ENCODE results near the gene PLXDC1.

Gene PLXDC1

GRCh38 chr17:39082482-39082881 lies 69.0 kb downstream of the PLXDC1 start:
- Histone ChIP-seq H3K4me1 (peaks cover 0 to 19% (median 4%) of the 10 kb centered on the region in 4 donors), H3K4me3 (no peak overlapping the region), H3K27me3 (no peaks in the 10 kb centered on the region), H3K9me3 (no peaks in the 10 kb centered on the region), H3K36me3 (no peaks in the 10 kb centered on the region), H3K27ac (no peak overlapping the region)
- TF ChIP-seq, protein P1, sequence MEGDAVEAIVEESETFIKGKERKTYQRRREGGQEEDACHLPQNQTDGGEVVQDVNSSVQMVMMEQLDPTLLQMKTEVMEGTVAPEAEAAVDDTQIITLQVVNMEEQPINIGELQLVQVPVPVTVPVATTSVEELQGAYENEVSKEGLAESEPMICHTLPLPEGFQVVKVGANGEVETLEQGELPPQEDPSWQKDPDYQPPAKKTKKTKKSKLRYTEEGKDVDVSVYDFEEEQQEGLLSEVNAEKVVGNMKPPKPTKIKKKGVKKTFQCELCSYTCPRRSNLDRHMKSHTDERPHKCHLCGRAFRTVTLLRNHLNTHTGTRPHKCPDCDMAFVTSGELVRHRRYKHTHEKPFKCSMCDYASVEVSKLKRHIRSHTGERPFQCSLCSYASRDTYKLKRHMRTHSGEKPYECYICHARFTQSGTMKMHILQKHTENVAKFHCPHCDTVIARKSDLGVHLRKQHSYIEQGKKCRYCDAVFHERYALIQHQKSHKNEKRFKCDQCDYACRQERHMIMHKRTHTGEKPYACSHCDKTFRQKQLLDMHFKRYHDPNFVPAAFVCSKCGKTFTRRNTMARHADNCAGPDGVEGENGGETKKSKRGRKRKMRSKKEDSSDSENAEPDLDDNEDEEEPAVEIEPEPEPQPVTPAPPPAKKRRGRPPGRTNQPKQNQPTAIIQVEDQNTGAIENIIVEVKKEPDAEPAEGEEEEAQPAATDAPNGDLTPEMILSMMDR (IDR thresholded peaks at IDR 0.05), result no peak
- intact Hi-C loops (cut with DNase I; ENCODE audit: low total_unique reads), result no loop called here
- no peak for DNase-seq

DNA sequence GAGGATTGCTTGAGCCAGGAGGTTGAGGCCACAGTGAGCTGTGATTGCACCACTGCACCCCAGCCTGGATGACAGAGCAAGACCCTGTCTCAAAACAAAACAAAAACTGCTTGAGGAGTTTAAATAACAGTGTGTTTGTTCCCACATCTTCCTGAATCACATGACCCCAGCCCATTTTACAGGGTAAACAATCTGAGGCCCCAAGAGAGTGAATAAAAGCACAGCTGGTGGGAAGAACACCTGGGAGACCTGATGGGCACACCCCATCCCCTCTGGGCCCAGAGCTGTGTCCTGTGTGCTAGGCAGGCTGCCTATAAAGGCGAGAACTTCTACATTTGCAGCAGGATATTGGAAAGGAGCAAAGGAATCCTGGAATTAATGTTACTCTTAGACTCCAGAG lies 69.6 kb downstream of the PLXDC1 start:
- no peaks in the 10 kb centered on the region for H3K9me3 ChIP-seq
- H3K4me1 ChIP-seq, result peaks cover 0 to 19% (median 4%) of the 10 kb centered on the region in 4 donors
- intact Hi-C loops (cut with DNase I; ENCODE audit: low total_unique reads), result no loop called here
- TF ChIP-seq, protein P1 (IDR thresholded peaks at IDR 0.05), result no peak
- no peaks in the 10 kb centered on the region for H3K27me3 ChIP-seq
- H3K36me3 ChIP-seq, result no peaks in the 10 kb centered on the region
- no peak for DNase-seq
- no peak overlapping the region for H3K27ac ChIP-seq
- H3K4me3 ChIP-seq, result no peak overlapping the region

DNA sequence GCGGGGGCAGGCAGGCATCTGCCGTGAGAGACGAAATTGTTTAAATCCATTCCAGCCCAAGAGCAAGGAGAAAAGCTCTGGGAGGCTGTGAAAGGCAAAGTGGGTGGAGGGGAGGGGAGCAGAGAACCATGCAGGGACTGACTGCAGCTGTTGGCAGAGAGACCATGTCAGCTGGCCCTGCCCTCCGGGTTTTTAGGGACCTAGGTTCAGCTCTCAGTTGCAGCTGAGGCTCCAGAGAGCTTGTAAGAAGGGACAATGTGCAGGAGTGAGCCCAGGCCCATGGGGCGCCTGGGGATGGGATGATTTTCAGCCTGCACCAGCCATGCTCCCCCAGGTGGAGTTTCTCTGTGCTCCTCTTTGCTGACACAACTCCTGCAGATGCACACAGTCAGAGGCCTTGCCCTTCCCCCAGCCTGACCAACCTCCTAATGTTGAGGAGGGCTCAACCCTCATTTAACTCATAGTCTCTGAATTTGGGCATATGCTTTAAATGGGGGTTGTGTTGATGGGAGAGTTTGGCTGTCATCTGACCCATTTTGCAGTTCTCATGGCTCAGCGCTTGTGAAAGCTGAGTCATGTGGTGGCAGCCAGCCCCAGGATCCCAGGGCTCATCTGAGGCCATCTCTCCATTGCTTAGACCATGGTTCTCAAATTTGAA lies 70.9 kb downstream of the PLXDC1 start:
- intact Hi-C loops (cut with DNase I; ENCODE audit: low total_unique reads), result no loop called here
- Histone ChIP-seq H3K27me3 (no peaks in the 10 kb centered on the region), H3K9me3 (no peaks in the 10 kb centered on the region), H3K27ac (no peak overlapping the region), H3K4me3 (no peak overlapping the region), H3K4me1 (peaks cover 0 to 19% (median 4%) of the 10 kb centered on the region in 4 donors), H3K36me3 (no peaks in the 10 kb centered on the region)
- DNase-seq, result peak; percentile 62 to 74
- TF ChIP-seq, protein P1 (IDR thresholded peaks at IDR 0.05), result no peak

DNA sequence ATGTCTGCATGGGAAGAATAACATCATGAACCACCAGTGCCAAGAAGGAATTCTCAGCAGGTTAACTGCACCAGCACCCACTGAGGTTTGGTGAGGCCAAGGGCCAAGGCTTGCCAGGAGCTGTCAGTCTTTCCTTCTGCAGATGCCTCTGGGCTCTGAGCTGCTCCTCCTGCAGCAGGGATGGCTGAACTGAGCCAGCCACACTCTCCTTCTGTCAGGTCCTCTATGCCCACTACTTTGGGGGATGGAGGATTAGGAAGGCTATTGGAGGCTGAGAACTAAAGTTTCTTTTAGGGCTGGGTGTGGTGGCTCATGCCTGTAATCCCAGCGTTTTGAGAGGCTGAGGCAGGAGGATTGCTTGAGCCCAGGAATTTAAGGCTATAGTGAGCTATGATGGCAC lies 71.6 kb downstream of the PLXDC1 start:
- Histone ChIP-seq H3K9me3 (no peaks in the 10 kb centered on the region), H3K4me3 (no peak overlapping the region), H3K27me3 (no peaks in the 10 kb centered on the region), H3K27ac (no peak overlapping the region), H3K36me3 (no peaks in the 10 kb centered on the region), H3K4me1 (peaks cover 0 to 19% (median 4%) of the 10 kb centered on the region in 4 donors)
- intact Hi-C loops (cut with DNase I; ENCODE audit: low total_unique reads), result no loop called here
- TF ChIP-seq, protein P1 (IDR thresholded peaks at IDR 0.05), result no peak
- DNase-seq, result no peak

GRCh38 chr17:39077866-39078265 lies 73.6 kb downstream of the PLXDC1 start:
- TF ChIP-seq, protein P1 (IDR thresholded peaks at IDR 0.05), result no peak
- no peaks in the 10 kb centered on the region for H3K9me3 ChIP-seq
- H3K27ac ChIP-seq, result no peak overlapping the region
- H3K4me3 ChIP-seq, result no peak overlapping the region
- no peak for DNase-seq
- no peaks in the 10 kb centered on the region for H3K27me3 ChIP-seq
- no peaks in the 10 kb centered on the region for H3K36me3 ChIP-seq
- H3K4me1 ChIP-seq, result peaks cover 0 to 18% (median 4%) of the 10 kb centered on the region in 4 donors
- intact Hi-C loops (cut with DNase I; ENCODE audit: low total_unique reads), result no loop called here

All from tibial artery (tissue), 4 donors.